ENCODE data around the gene LRRC32.

DNA sequence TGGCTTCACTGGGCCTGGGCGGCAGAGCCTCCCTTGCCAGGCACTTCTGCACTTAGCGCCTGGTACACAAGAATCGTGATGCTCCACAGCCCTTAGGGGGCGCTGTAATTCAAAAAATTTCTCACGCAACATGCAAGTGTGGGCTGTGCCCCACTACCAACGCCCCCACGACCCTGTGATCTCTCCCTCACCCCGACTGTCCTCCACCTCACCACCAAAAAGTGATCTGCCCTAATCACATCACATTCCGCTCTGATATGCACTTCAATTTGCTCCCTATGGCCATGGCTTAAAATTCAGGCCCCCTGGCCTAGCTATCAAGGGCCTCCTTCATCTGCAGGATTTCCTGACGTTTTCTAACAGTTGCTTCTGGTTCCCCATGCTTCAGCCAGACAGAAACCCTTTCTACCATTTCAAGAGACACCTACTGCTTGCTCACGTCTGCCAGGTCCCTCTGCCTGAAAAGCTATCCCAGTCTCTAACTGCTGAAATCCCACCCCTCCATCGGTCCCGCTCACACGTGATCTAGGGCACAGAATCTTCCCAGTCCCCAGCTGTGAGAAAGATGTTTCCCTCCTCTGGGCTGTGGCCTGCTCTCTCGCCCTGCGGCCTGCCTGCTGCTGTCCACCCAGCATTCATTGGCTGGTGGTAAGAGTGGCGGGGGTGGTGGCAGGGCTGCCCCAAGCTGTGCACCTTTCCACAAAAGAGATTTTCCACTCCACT, 27.9 kb upstream of the LRRC32 start:
- TF ChIP-seq, protein P1, sequence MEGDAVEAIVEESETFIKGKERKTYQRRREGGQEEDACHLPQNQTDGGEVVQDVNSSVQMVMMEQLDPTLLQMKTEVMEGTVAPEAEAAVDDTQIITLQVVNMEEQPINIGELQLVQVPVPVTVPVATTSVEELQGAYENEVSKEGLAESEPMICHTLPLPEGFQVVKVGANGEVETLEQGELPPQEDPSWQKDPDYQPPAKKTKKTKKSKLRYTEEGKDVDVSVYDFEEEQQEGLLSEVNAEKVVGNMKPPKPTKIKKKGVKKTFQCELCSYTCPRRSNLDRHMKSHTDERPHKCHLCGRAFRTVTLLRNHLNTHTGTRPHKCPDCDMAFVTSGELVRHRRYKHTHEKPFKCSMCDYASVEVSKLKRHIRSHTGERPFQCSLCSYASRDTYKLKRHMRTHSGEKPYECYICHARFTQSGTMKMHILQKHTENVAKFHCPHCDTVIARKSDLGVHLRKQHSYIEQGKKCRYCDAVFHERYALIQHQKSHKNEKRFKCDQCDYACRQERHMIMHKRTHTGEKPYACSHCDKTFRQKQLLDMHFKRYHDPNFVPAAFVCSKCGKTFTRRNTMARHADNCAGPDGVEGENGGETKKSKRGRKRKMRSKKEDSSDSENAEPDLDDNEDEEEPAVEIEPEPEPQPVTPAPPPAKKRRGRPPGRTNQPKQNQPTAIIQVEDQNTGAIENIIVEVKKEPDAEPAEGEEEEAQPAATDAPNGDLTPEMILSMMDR (IDR thresholded peaks at IDR 0.05): no peak
- TF ChIP-seq POLR2A (IDR thresholded peaks at IDR 0.05): no peak

Data from stomach (tissue), 4 donors.